ENCODE measurements around the gene TCTN2.
A peak's percentile ranks its signal among the peaks of the same experiment; 100 is the strongest.

TCTN2 gene

GRCh38 chr12:123713398-123713797 is 42.5 kb downstream of the TCTN2 start:
- in situ Hi-C loops (cut with HindIII; ENCODE audit: low pct_ligation_motif_present, low sequenced_read_pairs), result no loop called here
- Histone ChIP-seq H3K27me3 (replicated peaks) (no peaks in the 10 kb centered on the region), H3K4me3 (ENCODE audit: low read depth, low read length) (peak overlapping the region; percentile 95), H3K36me3 (replicated peaks) (no peaks in the 10 kb centered on the region), H3K27ac (no peak overlapping the region)
- no peak for DNase-seq
- TF ChIP-seq CTCF (IDR thresholded peaks at IDR 0.05; ENCODE audit: low read depth, low read length, missing control alignments), result no peak

GRCh38 chr12:123713823-123714585 is 43.1 kb downstream of the TCTN2 start:
- no peaks in the 10 kb centered on the region for H3K36me3 ChIP-seq (replicated peaks)
- H3K27me3 ChIP-seq (replicated peaks), result no peaks in the 10 kb centered on the region
- in situ Hi-C loops (cut with HindIII; ENCODE audit: low pct_ligation_motif_present, low sequenced_read_pairs), result no loop called here
- no peak for TF ChIP-seq CTCF (IDR thresholded peaks at IDR 0.05; ENCODE audit: low read depth, low read length, missing control alignments)
- DNase-seq, result no peak
- no peak overlapping the region for H3K4me3 ChIP-seq (ENCODE audit: low read depth, low read length)
- no peak overlapping the region for H3K27ac ChIP-seq

GRCh38 chr12:123715195-123715594 is 44.3 kb downstream of the TCTN2 start:
- in situ Hi-C loops (cut with HindIII; ENCODE audit: low pct_ligation_motif_present, low sequenced_read_pairs), result no loop called here
- no peak for DNase-seq
- no peak overlapping the region for H3K27ac ChIP-seq
- peaks cover 4% of the 10 kb centered on the region for H3K36me3 ChIP-seq (replicated peaks)
- no peak for TF ChIP-seq CTCF (IDR thresholded peaks at IDR 0.05; ENCODE audit: low read depth, low read length, missing control alignments)
- H3K4me3 ChIP-seq (ENCODE audit: low read depth, low read length), result no peak overlapping the region
- no peaks in the 10 kb centered on the region for H3K27me3 ChIP-seq (replicated peaks)

- Histone ChIP-seq H3K27me3 (replicated peaks) (no peaks in the 10 kb centered on the region), H3K4me3 (ENCODE audit: low read depth, low read length) (no peak overlapping the region), H3K27ac (no peak overlapping the region), H3K36me3 (replicated peaks) (peaks cover 5% of the 10 kb centered on the region)
- TF ChIP-seq CTCF (IDR thresholded peaks at IDR 0.05; ENCODE audit: low read depth, low read length, missing control alignments), result no peak
- DNase-seq, result no peak
- in situ Hi-C loops (cut with HindIII; ENCODE audit: low pct_ligation_motif_present, low sequenced_read_pairs), result no loop called here
Observed at GRCh38 chr12:123717350-123717749, 46.4 kb downstream of the TCTN2 start.

- DNase-seq, result no peak
- in situ Hi-C loops (cut with HindIII; ENCODE audit: low pct_ligation_motif_present, low sequenced_read_pairs), result no loop called here
- peaks cover 14% of the 10 kb centered on the region for H3K36me3 ChIP-seq (replicated peaks)
- no peaks in the 10 kb centered on the region for H3K27me3 ChIP-seq (replicated peaks)
- TF ChIP-seq CTCF (IDR thresholded peaks at IDR 0.05; ENCODE audit: low read depth, low read length, missing control alignments), result no peak
- H3K4me3 ChIP-seq (ENCODE audit: low read depth, low read length), result no peak overlapping the region
- H3K27ac ChIP-seq, result no peak overlapping the region
Observed at GRCh38 chr12:123720141-123720814, 49.4 kb downstream of the TCTN2 start.
